Thyroid gland (tissue), 4 donors: ENCODE measurements around the gene ACOT13. TPM values are rescaled to one million over a fixed set of nuclear protein-coding genes. Genes with fewer than 3 reads are reported as not detected.
"Not testable (repeated sequence)": the region's sequence is repeated elsewhere in the genome, so short reads cannot be mapped to it uniquely, and the experiment has no call there.

Source experiments
- DNase-seq, 2 donors: peaks; one replicate each; pipeline ENCODE4 v3.0.0-alpha.2; 2019
- H3K27ac ChIP-seq, 3 donors: fragments of 200-600 bp; sonication (generic); 1 replicate in 2 of 3; 2 replicates in 1 of 3; pipeline ENCODE4 v1.5.1; 2016 to 2019; ENCODE audit warnings: mild to moderate bottlenecking in 1 of 3, moderate library complexity in 1 of 3
- H3K27me3 ChIP-seq: fragments of 200-600 bp; sonication (generic); one replicate; pipeline ENCODE4 v1.5.1; 2019
- H3K36me3 ChIP-seq, 2 donors: fragments of 200-600 bp; sonication (generic); one replicate each; pipeline ENCODE4 v1.5.1; 2016 to 2019
- H3K4me1 ChIP-seq, 2 donors: fragments of 200-600 bp; sonication (generic); one replicate each; pipeline ENCODE4 v1.5.1; 2017 to 2019
- H3K4me3 ChIP-seq, 3 donors: fragments of 200-600 bp; sonication (generic); replicated peaks in 1 of 3; 1 replicate in 2 of 3; 2 replicates in 1 of 3; pipeline ENCODE4 v1.5.1; 2016; ENCODE audit warnings: mild to moderate bottlenecking in 1 of 3
- H3K9me3 ChIP-seq: fragments of 200-600 bp; sonication (generic); one replicate; pipeline ENCODE4 v1.5.1; 2017
- CTCF ChIP-seq, 6 experiments: fragments of 200-600 bp in 3 of 6; fragments of 450-650 bp in 3 of 6; sonication (generic) in 3 of 6; IDR thresholded peaks; one replicate each; pipeline ENCODE4 v1.5.1; 2016 to 2019; ENCODE audit warnings: antibody characterized with exemption in 6 of 6, mild to moderate bottlenecking in 2 of 6, inconsistent platforms in 1 of 6, moderate library complexity in 1 of 6
- POLR2A ChIP-seq, 2 donors: fragments of 450-650 bp; IDR thresholded peaks; one replicate each; pipeline ENCODE4 v1.6.1; 2017; ENCODE audit warnings: antibody characterized with exemption in 2 of 2, mild to moderate bottlenecking in 2 of 2, moderate library complexity in 1 of 2
- WGBS, 2 donors: methylation state at CpG; one replicate each; pipeline ENCODE4 v1.1.5; 2017; 5-methylcytosine and 5-hydroxymethylcytosine counted together
- intact Hi-C: fragments of 100-400 bp; cut with DNase I; formaldehyde crosslinking; loops from one replicate; pipeline ENCODE4 v1.15.1; 2023
- total RNA-seq, 4 donors: library from RNA; depleted of rRNA; stranded (reverse); fragments of >200 nt; gene quantifications; one replicate each; pipeline ENCODE4 v1.2.3, GENCODE V29; 2016

Gene ACOT13
- total RNA-seq, 4 donors from 2014 or later, result 5.5 to 13.3 (median 8.6) TPM

- Histone ChIP-seq H3K9me3 (no peaks in the 10 kb centered on the region), H3K27ac (no peak overlapping the region), H3K27me3 (no peaks in the 10 kb centered on the region), H3K4me1 (no peaks in the 10 kb centered on the region), H3K4me3 (no peak overlapping the region), H3K36me3 (no peaks in the 10 kb centered on the region)
- intact Hi-C loops, result no loop called here
- 75 to 81% methylated on average over 2 of the region's 2 CpGs for WGBS, 2 donors
- no peak for DNase-seq
- TF ChIP-seq POLR2A (IDR thresholded peaks at IDR 0.05) (no peak), CTCF (IDR thresholded peaks at IDR 0.05) (no peak)
Measured at GRCh38 chr6:24752503-24752902, 85.6 kb downstream of the ACOT13 start.

GRCh38 chr6:24752917-24753492 is 86.1 kb downstream of the ACOT13 start:
- intact Hi-C loops, result no loop called here
- no peak for DNase-seq
- no peaks in the 10 kb centered on the region for H3K4me1 ChIP-seq
- H3K27me3 ChIP-seq, result no peaks in the 10 kb centered on the region
- 86 to 95% methylated on average over 1 of the region's 1 CpG for WGBS, 2 donors
- no peak overlapping the region for H3K4me3 ChIP-seq
- TF ChIP-seq POLR2A (IDR thresholded peaks at IDR 0.05) (no peak), CTCF (IDR thresholded peaks at IDR 0.05) (no peak)
- no peaks in the 10 kb centered on the region for H3K36me3 ChIP-seq
- no peak overlapping the region for H3K27ac ChIP-seq
- H3K9me3 ChIP-seq, result no peaks in the 10 kb centered on the region

- intact Hi-C loops, result no loop called here
- WGBS, 2 donors, result 59 to 94% methylated on average over 2 of the region's 2 CpGs
- TF ChIP-seq CTCF (IDR thresholded peaks at IDR 0.05), result no peak
- no peak for TF ChIP-seq POLR2A (IDR thresholded peaks at IDR 0.05)
Measured at GRCh38 chr6:24753545-24753944, 86.7 kb downstream of the ACOT13 start.

GRCh38 chr6:24754378-24754777 is 87.5 kb downstream of the ACOT13 start:
- WGBS, 2 donors, result 91 to 95% methylated on average over 4 of the region's 4 CpGs
- H3K27ac ChIP-seq, intact Hi-C loops, H3K27me3 ChIP-seq, H3K4me1 ChIP-seq, DNase-seq, H3K4me3 ChIP-seq, H3K36me3 ChIP-seq, H3K9me3 ChIP-seq: not testable (repeated sequence)

More at GRCh38 chr6:24753545-24753944, 86.7 kb downstream of the ACOT13 start:
- Histone ChIP-seq H3K36me3 (no peaks in the 10 kb centered on the region), H3K4me3 (no peak overlapping the region), H3K27ac (no peak overlapping the region), H3K4me1 (no peaks in the 10 kb centered on the region), H3K27me3 (no peaks in the 10 kb centered on the region), H3K9me3 (no peaks in the 10 kb centered on the region)
- no peak for DNase-seq

Other genes starting within 250 kb of the ACOT13 start
- gene GPLD1, start 177.5 kb upstream of the ACOT13 start, total RNA-seq, result 10 to 100 TPM in 1 of 4 donors, 1 to 10 TPM in 3; 5.1 to 15.2 (median 8.5) TPM
- 10 to 100 TPM; 10.7 to 20.4 (median 18.8) TPM for gene ALDH5A1, start 172.1 kb upstream of the ACOT13 start, total RNA-seq
- gene KIAA0319, start 20.9 kb upstream of the ACOT13 start, total RNA-seq, result under 1 TPM in 2 of 4 donors, not detected in 2; under 0.01 to 0.11 TPM
- 10 to 100 TPM; 16.8 to 45.6 (median 28.1) TPM for gene TDP2, start 178 bp upstream of the ACOT13 start, total RNA-seq
- 100 to 1,000 TPM in 1 of 4 donors, 10 to 100 TPM in 3; 58.4 to 108 (median 87.3) TPM for gene C6orf62, start 52.1 kb downstream of the ACOT13 start, total RNA-seq
- gene GMNN, start 107.9 kb downstream of the ACOT13 start, total RNA-seq, result 10 to 100 TPM in 2 of 4 donors, 1 to 10 TPM in 2; 9.4 to 25.8 (median 14.5) TPM
- not detected for gene ARMH2, start 131.8 kb downstream of the ACOT13 start, total RNA-seq